Spleen (tissue), 7 donors: ENCODE results near the gene FOXI1.

Source experiments
- POLR2A ChIP-seq, 3 donors: fragments of 450-650 bp; IDR thresholded peaks; one replicate each; pipeline ENCODE4 v1.5.1; 2017; ENCODE audit warnings: antibody characterized with exemption in 3 of 3, mild to moderate bottlenecking in 1 of 3
- POLR2AphosphoS5 ChIP-seq, 3 donors: sonication (generic); formaldehyde crosslinking; IDR thresholded peaks; one replicate each; pipeline ENCODE4 v1.5.1; 2017; ENCODE audit warnings: antibody characterized with exemption in 3 of 3
- TF ChIP-seq, protein P1 (sequence below), 11 experiments: fragments of 200-600 bp in 7 of 11; fragments of 450-650 bp in 4 of 11; sonication (generic) in 4 of 11; IDR thresholded peaks in 8 of 11; conservative IDR thresholded peaks in 3 of 11; 1 replicate in 7 of 11; 2 replicates in 4 of 11; pipeline versions ENCODE4 v1.4.0 to v1.8.0; 2016 to 2021; ENCODE audit warnings: antibody characterized with exemption in 11 of 11, inconsistent platforms in 4 of 11, mild to moderate bottlenecking in 1 of 11
- donor health status: DM: no; HTN: no; CAD: no; lungs with moderate emphysema.
- donor health status: DM: no; HTN: no; CAD: no.
- donor health status: DM: no; HTN: no; CAD: no.

DNA sequence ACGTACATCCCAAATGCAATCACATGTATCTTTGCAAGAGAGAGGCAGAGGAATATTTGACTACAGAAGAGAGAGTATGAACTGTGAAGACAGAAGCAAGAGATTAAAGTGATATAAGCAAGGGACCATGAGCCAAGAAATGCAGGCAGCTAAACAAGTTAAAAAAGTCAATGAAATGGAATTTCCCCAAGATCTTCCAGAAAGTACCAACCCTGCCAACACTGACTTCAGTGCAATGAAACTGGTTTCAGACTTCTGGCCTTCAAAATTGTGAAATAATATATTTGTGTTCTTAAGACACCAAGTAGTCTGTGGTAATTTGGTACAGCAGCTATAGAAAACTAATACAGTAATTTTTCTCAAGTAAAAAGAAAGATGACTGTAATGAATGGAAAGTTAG, 20.9 kb downstream of the FOXI1 start:
- TF ChIP-seq, protein P1, sequence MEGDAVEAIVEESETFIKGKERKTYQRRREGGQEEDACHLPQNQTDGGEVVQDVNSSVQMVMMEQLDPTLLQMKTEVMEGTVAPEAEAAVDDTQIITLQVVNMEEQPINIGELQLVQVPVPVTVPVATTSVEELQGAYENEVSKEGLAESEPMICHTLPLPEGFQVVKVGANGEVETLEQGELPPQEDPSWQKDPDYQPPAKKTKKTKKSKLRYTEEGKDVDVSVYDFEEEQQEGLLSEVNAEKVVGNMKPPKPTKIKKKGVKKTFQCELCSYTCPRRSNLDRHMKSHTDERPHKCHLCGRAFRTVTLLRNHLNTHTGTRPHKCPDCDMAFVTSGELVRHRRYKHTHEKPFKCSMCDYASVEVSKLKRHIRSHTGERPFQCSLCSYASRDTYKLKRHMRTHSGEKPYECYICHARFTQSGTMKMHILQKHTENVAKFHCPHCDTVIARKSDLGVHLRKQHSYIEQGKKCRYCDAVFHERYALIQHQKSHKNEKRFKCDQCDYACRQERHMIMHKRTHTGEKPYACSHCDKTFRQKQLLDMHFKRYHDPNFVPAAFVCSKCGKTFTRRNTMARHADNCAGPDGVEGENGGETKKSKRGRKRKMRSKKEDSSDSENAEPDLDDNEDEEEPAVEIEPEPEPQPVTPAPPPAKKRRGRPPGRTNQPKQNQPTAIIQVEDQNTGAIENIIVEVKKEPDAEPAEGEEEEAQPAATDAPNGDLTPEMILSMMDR (IDR thresholded peaks at IDR 0.05 in 8 of 11, conservative IDR thresholded peaks at IDR 0.05 in 3 of 11) = no peak
- no peak for TF ChIP-seq POLR2A (IDR thresholded peaks at IDR 0.05)
- TF ChIP-seq POLR2AphosphoS5 (IDR thresholded peaks at IDR 0.05) = no peak
